HCT116 (cell line): ENCODE results near the gene MYO1G. TPM values are rescaled to one million over a fixed set of nuclear protein-coding genes. Genes with fewer than 3 reads are reported as not detected.

ENCODE experiments used
- ATAC-seq: fragments of 200-7000 bp; cut with Tn5 transposase; 2 replicates; pipeline ENCODE4 v1.9.1; 2020; ENCODE audit warnings: mild to moderate bottlenecking, moderate library complexity
- BruUV-seq: library from RNA; stranded (reverse); fragments of 400-500 nt; replicated peaks from 2 replicates; lab custom pipeline; 2021; lab: Mats Ljungman, UMichigan
- CTCF ChIA-PET: fragments of 300-600 bp; sonication (Branson Sonifier 250); formaldehyde crosslinking; loops from one replicate; lab custom pipeline; 2021; ENCODE audit warnings: antibody characterized with exemption; lab: Charles Lee
- POLR2A ChIA-PET: fragments of 300-600, 350-600 bp; sonication (Branson Sonifier 250); formaldehyde crosslinking; loops from one replicate; lab custom pipeline; 2021; ENCODE audit warnings: antibody characterized with exemption; lab: Charles Lee
- RAD21 ChIA-PET, 2 experiments: fragments of 300-600 bp; sonication (Branson Sonifier 250); formaldehyde crosslinking; loops; one replicate each; lab custom pipeline; 2023; ENCODE audit warnings: low total read pairs in 2 of 2; ENCODE audit not compliant: uncharacterized antibody in 2 of 2, unreplicated experiment in 2 of 2, low non-redundant PET in 1 of 2; lab: Charles Lee
- DNase-seq: peaks from one replicate; pipeline ENCODE4 v3.0.0-alpha.2; 2010; ENCODE audit warnings: low read depth, low spot score
- H2AFZ ChIP-seq: fragments of 200-600 bp; shearing (Covaris generic), sonication (generic); 2 replicates; pipeline ENCODE4 v1.6.1; 2017; ENCODE audit warnings: low read depth, mixed run types, mixed read lengths, antibody characterized with exemption, low read length; ENCODE audit not compliant: poor library complexity, severe bottlenecking
- H3K27ac ChIP-seq: 2 replicates; pipeline ENCODE4 v1.5.1; 2012; ENCODE audit warnings: low read depth, low read length
- H3K27me3 ChIP-seq: fragments of 200-600 bp; sonication (generic); 2 replicates; pipeline ENCODE4 v1.6.1; 2016; ENCODE audit warnings: mixed run types, low read length, mixed read lengths; ENCODE audit not compliant: insufficient read depth
- H3K36me3 ChIP-seq, 2 experiments: fragments of 200-500 bp in 1 of 2; fragments of 200-600 bp in 1 of 2; sonication (Bioruptor generic) in 1 of 2; sonication (generic) in 1 of 2; 2 replicates each; pipeline versions ENCODE4 v1.5.1 to v1.6.1; 2014 to 2016; ENCODE audit warnings: low read length in 2 of 2, inconsistent platforms in 1 of 2, mixed read lengths in 1 of 2, mixed run types in 1 of 2; ENCODE audit not compliant: insufficient read depth in 2 of 2, control insufficient read depth in 1 of 2
- H3K4me1 ChIP-seq, 2 experiments: fragments of 200-600 bp in 1 of 2; sonication (generic) in 1 of 2; 2 replicates each; pipeline versions ENCODE4 v1.5.1 to v1.6.1; 2012 to 2017; ENCODE audit warnings: low read length in 2 of 2, inconsistent platforms in 1 of 2, mild to moderate bottlenecking in 1 of 2, mixed read lengths in 1 of 2, mixed run types in 1 of 2, moderate library complexity in 1 of 2; ENCODE audit not compliant: insufficient read depth in 2 of 2, control insufficient read depth in 1 of 2
- H3K4me2 ChIP-seq: fragments of 200-600 bp; sonication (generic); 2 replicates; pipeline ENCODE4 v1.6.1; 2017; ENCODE audit warnings: mixed run types, low read length, mixed read lengths
- H3K4me3 ChIP-seq, 2 experiments: fragments of 200-600 bp in 1 of 2; sonication (generic) in 1 of 2; replicated peaks in 1 of 2; 2 replicates each; pipeline ENCODE4 v1.5.1; 2011 to 2016; ENCODE audit warnings: low read length in 2 of 2, control low read depth in 1 of 2, low read depth in 1 of 2, mild to moderate bottlenecking in 1 of 2, mixed read lengths in 1 of 2, mixed run types in 1 of 2
- H3K79me2 ChIP-seq: fragments of 200-600 bp; sonication (generic); 2 replicates; pipeline ENCODE4 v1.6.1; 2017; ENCODE audit warnings: mild to moderate bottlenecking, mixed run types, low read length, moderate library complexity, mixed read lengths; ENCODE audit not compliant: insufficient read depth
- H3K9ac ChIP-seq: fragments of 200-600 bp; sonication (generic); 2 replicates; pipeline ENCODE4 v1.6.1; 2016; ENCODE audit warnings: low read length, mixed read lengths
- H3K9me2 ChIP-seq: fragments of 200-600 bp; sonication (generic), shearing (Covaris generic); 2 replicates; pipeline ENCODE4 v1.6.1; 2017; ENCODE audit warnings: mixed run types, mild to moderate bottlenecking, moderate library complexity; ENCODE audit not compliant: insufficient read depth
- H3K9me3 ChIP-seq, 2 experiments: fragments of 200-500 bp in 1 of 2; fragments of 200-600 bp in 1 of 2; sonication (Bioruptor generic) in 1 of 2; sonication (generic) in 1 of 2; 2 replicates each; pipeline ENCODE4 v1.6.1; 2014 to 2017; ENCODE audit warnings: low read length in 2 of 2, mixed read lengths in 2 of 2, inconsistent platforms in 1 of 2, low read depth in 1 of 2, mild to moderate bottlenecking in 1 of 2, mixed run types in 1 of 2, moderate library complexity in 1 of 2; ENCODE audit not compliant: control insufficient read depth in 1 of 2, insufficient read depth in 1 of 2
- H4K20me1 ChIP-seq: fragments of 200-600 bp; sonication (generic), shearing (Covaris generic); 2 replicates; pipeline ENCODE4 v1.6.1; 2017; ENCODE audit warnings: mixed run types, mild to moderate bottlenecking, moderate library complexity; ENCODE audit not compliant: insufficient read depth
- ELF1 ChIP-seq: IDR thresholded peaks from 2 replicates; pipeline ENCODE4 v1.6.1; 2012; ENCODE audit warnings: low read depth, borderline replicate concordance
- EZH2 ChIP-seq: fragments of 200-600 bp; sonication (generic); IDR thresholded peaks from 2 replicates; pipeline ENCODE4 v1.6.1; 2017; ENCODE audit warnings: antibody characterized with exemption, mixed run types
- JUND ChIP-seq: IDR thresholded peaks from 2 replicates; pipeline ENCODE4 v1.6.1; 2012
- POLR2A ChIP-seq: IDR thresholded peaks from 2 replicates; pipeline ENCODE4 v1.7.0; 2011; ENCODE audit warnings: borderline replicate concordance; ENCODE audit not compliant: insufficient read depth, insufficient read length; ENCODE audit errors: extremely low read depth
- RAD21 ChIP-seq: IDR thresholded peaks from 2 replicates; pipeline ENCODE4 v1.6.1; 2012; ENCODE audit warnings: low read depth, mild to moderate bottlenecking
- SIN3A ChIP-seq: IDR thresholded peaks from 2 replicates; pipeline ENCODE4 v1.6.1; 2012; ENCODE audit warnings: low read depth
- TCF7L2 ChIP-seq: IDR thresholded peaks from 2 replicates; pipeline ENCODE4 v1.7.0; 2011; ENCODE audit warnings: borderline replicate concordance, inconsistent platforms; ENCODE audit not compliant: insufficient read depth, insufficient read length; ENCODE audit errors: extremely low read depth
- ZNF274 ChIP-seq: fragments of 200-500 bp; sonication (Bioruptor generic); IDR thresholded peaks from 2 replicates; pipeline ENCODE4 v1.6.1; 2014; ENCODE audit warnings: mild to moderate bottlenecking, low read depth, low read length, inconsistent platforms
- intact Hi-C: fragments of 100-400 bp; cut with micrococcal nuclease; formaldehyde crosslinking; loops from 2 replicates; pipeline ENCODE4 v1.10.0; 2022
- total RNA-seq: library from RNA; stranded (reverse); gene quantifications from one replicate; pipeline ENCODE4 v1.2.1, GENCODE V29; 2021; ENCODE audit not compliant: unreplicated experiment
- TF ChIP-seq, protein P1 (sequence below): IDR thresholded peaks from 2 replicates; pipeline ENCODE4 v1.6.1; 2012
- TF ChIP-seq, protein P2 (sequence below): IDR thresholded peaks from 2 replicates; pipeline ENCODE4 v1.6.1; 2012; ENCODE audit warnings: low read depth
- TF ChIP-seq, protein P3 (sequence below), 3 experiments: fragments of 200-600 bp in 1 of 3; sonication (generic) in 1 of 3; IDR thresholded peaks in 2 of 3; conservative IDR thresholded peaks in 1 of 3; 2 replicates each; pipeline ENCODE4 v1.5.1; 2012 to 2017; ENCODE audit warnings: low read depth in 2 of 3, low read length in 2 of 3, antibody characterized with exemption in 1 of 3, borderline replicate concordance in 1 of 3, control low read depth in 1 of 3, mild to moderate bottlenecking in 1 of 3, mixed read lengths in 1 of 3, mixed run types in 1 of 3, moderate library complexity in 1 of 3; ENCODE audit not compliant: insufficient read depth in 1 of 3

MYO1G gene
- total RNA-seq, 1 experiment from 2014 or later, result 0.74 TPM

DNA sequence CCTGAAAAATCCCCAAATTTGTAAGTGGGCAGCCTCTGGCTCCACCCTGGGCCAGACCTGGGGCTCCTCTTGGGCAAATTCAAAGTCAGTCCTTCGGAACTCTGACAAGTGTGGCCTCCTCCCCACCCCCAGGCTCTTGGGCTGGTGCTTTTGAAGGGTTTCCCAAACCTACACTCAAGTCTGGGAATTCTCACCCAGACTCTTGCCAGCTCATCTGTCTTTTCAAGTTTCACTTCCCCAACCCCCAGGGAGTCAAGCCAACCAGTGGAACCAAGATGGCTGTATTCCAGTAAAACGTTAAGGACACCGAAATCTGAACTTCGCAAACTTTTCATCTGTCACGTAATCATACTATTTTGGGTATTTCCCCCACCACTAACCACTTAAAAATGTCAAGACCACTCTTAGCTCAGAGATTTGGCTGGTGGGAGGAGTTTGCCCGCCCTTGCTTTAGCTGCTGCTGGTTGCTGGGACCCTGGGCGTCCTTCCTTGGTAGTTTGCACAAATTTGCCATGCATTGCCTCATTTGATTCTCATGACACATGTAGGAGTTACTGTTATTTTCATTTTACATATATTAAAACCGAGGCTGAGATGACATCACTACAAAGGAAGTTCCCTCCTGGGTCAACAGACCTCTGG lies 1.7 kb upstream of the MYO1G start:
- intact Hi-C loops, result no loop called here
- H3K9ac ChIP-seq, result no peak overlapping the region
- TF ChIP-seq, protein P1, sequence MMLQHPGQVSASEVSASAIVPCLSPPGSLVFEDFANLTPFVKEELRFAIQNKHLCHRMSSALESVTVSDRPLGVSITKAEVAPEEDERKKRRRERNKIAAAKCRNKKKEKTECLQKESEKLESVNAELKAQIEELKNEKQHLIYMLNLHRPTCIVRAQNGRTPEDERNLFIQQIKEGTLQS, result no peak
- TF ChIP-seq, protein P2, sequence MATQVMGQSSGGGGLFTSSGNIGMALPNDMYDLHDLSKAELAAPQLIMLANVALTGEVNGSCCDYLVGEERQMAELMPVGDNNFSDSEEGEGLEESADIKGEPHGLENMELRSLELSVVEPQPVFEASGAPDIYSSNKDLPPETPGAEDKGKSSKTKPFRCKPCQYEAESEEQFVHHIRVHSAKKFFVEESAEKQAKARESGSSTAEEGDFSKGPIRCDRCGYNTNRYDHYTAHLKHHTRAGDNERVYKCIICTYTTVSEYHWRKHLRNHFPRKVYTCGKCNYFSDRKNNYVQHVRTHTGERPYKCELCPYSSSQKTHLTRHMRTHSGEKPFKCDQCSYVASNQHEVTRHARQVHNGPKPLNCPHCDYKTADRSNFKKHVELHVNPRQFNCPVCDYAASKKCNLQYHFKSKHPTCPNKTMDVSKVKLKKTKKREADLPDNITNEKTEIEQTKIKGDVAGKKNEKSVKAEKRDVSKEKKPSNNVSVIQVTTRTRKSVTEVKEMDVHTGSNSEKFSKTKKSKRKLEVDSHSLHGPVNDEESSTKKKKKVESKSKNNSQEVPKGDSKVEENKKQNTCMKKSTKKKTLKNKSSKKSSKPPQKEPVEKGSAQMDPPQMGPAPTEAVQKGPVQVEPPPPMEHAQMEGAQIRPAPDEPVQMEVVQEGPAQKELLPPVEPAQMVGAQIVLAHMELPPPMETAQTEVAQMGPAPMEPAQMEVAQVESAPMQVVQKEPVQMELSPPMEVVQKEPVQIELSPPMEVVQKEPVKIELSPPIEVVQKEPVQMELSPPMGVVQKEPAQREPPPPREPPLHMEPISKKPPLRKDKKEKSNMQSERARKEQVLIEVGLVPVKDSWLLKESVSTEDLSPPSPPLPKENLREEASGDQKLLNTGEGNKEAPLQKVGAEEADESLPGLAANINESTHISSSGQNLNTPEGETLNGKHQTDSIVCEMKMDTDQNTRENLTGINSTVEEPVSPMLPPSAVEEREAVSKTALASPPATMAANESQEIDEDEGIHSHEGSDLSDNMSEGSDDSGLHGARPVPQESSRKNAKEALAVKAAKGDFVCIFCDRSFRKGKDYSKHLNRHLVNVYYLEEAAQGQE, result no peak
- TF ChIP-seq RAD21, result no peak
- TF ChIP-seq ZNF274, result no peak
- TF ChIP-seq JUND, result no peak
- no peak for TF ChIP-seq ELF1
- no peak for TF ChIP-seq SIN3A
- no peak for TF ChIP-seq EZH2
- no peak for TF ChIP-seq POLR2A
- TF ChIP-seq TCF7L2, result no peak
- TF ChIP-seq, protein P3, sequence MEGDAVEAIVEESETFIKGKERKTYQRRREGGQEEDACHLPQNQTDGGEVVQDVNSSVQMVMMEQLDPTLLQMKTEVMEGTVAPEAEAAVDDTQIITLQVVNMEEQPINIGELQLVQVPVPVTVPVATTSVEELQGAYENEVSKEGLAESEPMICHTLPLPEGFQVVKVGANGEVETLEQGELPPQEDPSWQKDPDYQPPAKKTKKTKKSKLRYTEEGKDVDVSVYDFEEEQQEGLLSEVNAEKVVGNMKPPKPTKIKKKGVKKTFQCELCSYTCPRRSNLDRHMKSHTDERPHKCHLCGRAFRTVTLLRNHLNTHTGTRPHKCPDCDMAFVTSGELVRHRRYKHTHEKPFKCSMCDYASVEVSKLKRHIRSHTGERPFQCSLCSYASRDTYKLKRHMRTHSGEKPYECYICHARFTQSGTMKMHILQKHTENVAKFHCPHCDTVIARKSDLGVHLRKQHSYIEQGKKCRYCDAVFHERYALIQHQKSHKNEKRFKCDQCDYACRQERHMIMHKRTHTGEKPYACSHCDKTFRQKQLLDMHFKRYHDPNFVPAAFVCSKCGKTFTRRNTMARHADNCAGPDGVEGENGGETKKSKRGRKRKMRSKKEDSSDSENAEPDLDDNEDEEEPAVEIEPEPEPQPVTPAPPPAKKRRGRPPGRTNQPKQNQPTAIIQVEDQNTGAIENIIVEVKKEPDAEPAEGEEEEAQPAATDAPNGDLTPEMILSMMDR (IDR thresholded peaks at IDR 0.05 in 2 of 3, conservative IDR thresholded peaks at IDR 0.05 in 1 of 3; ENCODE audit: borderline replicate concordance in 1 of 3, insufficient read depth in 1 of 3, low read depth in 2 of 3, low read length in 2 of 3), result no peak
- TF ChIP-seq, all 23 proteins: peak for 0
- Histone ChIP-seq H3K4me2 (no peak overlapping the region), H3K79me2 (peaks cover 29% of the 10 kb centered on the region), H2AFZ (no peak overlapping the region), H3K27ac (no peak overlapping the region), H4K20me1 (peaks cover 18% of the 10 kb centered on the region; the same call in 1 of the 2 replicates), H3K9me3 (no peaks in the 10 kb centered on the region), H3K4me1 (peaks cover 0 to 28% of the 10 kb centered on the region in 2 experiments; a peak in 2 of 4 replicates), H3K4me3 (no peak overlapping the region), H3K36me3 (peaks cover 25 to 37% of the 10 kb centered on the region in 2 experiments), H3K27me3 (no peaks in the 10 kb centered on the region), H3K9me2 (no peaks in the 10 kb centered on the region)
- CTCF ChIA-PET, result interaction anchor here (1.0 kb wide), 1 partner anchor 155 kb away, joined by 3 read pairs; no protein-coding TSS in a partner anchor
- ATAC-seq (no peak), DNase-seq (no peak)
- BruUV-seq, result no TSS peak
- POLR2A ChIA-PET, result no interaction called here
- RAD21 ChIA-PET, result no interaction called here
